Brain pericyte (primary cell): ENCODE data around the gene NUDT1.

Experiments
- DNase-seq: peaks from one replicate; pipeline ENCODE4 v3.0.0-alpha.2; 2012; ENCODE audit warnings: low read depth, low spot score

The NUDT1 gene

GRCh38 chr7:2299131-2299829 lies 57.3 kb downstream of the NUDT1 start:
- no peak for DNase-seq

GRCh38 chr7:2299870-2300512 lies 58.0 kb downstream of the NUDT1 start:
- no peak for DNase-seq
